IPS DF 6.9 (cell line): ENCODE data around the gene FXYD2.

Experiments used
- DNase-seq: peaks from one replicate; pipeline ENCODE4 v3.0.0-alpha.2; 2013; ENCODE audit warnings: low read depth, low spot score
- H3K27ac ChIP-seq: one replicate; pipeline ENCODE4 v1.5.1; 2013; ENCODE audit warnings: low read length, control low read depth
- H3K27me3 ChIP-seq: 2 replicates; pipeline ENCODE4 v1.6.1; 2013; ENCODE audit warnings: mild to moderate bottlenecking, low read length; ENCODE audit not compliant: control insufficient read depth, insufficient read depth
- H3K36me3 ChIP-seq: 2 replicates; pipeline ENCODE4 v1.6.1; 2013; ENCODE audit warnings: low read length; ENCODE audit not compliant: control insufficient read depth, insufficient read depth
- H3K4me1 ChIP-seq: 2 replicates; pipeline ENCODE4 v1.6.1; 2013; ENCODE audit warnings: low read length; ENCODE audit not compliant: control insufficient read depth, insufficient read depth
- H3K4me3 ChIP-seq: 2 replicates; pipeline ENCODE4 v1.5.1; 2013; ENCODE audit warnings: mild to moderate bottlenecking, low read length
- H3K9me3 ChIP-seq: 2 replicates; pipeline ENCODE4 v1.6.1; 2013; ENCODE audit warnings: low read length, inconsistent platforms; ENCODE audit not compliant: control insufficient read depth, insufficient read depth
- WGBS: extraction: QIAGEN DNeasy Blood & Tissue Kit; methylation state at CpG from one replicate; pipeline ENCODE4 v1.1.7; 2013; ENCODE audit warnings: mixed read lengths, missing lambda C conversion rate; ENCODE audit not compliant: insufficient read length, insufficient coverage; 5-methylcytosine and 5-hydroxymethylcytosine counted together

Gene FXYD2

GRCh38 chr11:117834838-117835443 lies 10.4 kb upstream of the FXYD2 start:
- WGBS = no CpG with 5 or more reads among the region's 17 CpGs
- no peaks in the 10 kb centered on the region for H3K27me3 ChIP-seq
- no peak for DNase-seq

GRCh38 chr11:117834068-117834810 lies 9.7 kb upstream of the FXYD2 start:
- H3K27me3 ChIP-seq = no peaks in the 10 kb centered on the region
- H3K4me3 ChIP-seq = no peak overlapping the region
- H3K4me1 ChIP-seq = no peaks in the 10 kb centered on the region
- no peaks in the 10 kb centered on the region for H3K36me3 ChIP-seq
- WGBS = no CpG with 5 or more reads among the region's 6 CpGs
- no peaks in the 10 kb centered on the region for H3K9me3 ChIP-seq
- DNase-seq = no peak
- no peak overlapping the region for H3K27ac ChIP-seq

More at GRCh38 chr11:117834838-117835443, 10.4 kb upstream of the FXYD2 start:
- no peak overlapping the region for H3K27ac ChIP-seq
- no peak overlapping the region for H3K4me3 ChIP-seq
- H3K36me3 ChIP-seq = no peaks in the 10 kb centered on the region
- no peaks in the 10 kb centered on the region for H3K4me1 ChIP-seq
- no peaks in the 10 kb centered on the region for H3K9me3 ChIP-seq

- Histone ChIP-seq H3K36me3 (no peaks in the 10 kb centered on the region), H3K27me3 (no peaks in the 10 kb centered on the region), H3K4me1 (no peaks in the 10 kb centered on the region), H3K9me3 (no peaks in the 10 kb centered on the region), H3K27ac (no peak overlapping the region), H3K4me3 (no peak overlapping the region)
- no peak for DNase-seq
- no CpG with 5 or more reads among the region's 7 CpGs for WGBS
These were observed 8.9 kb upstream of the FXYD2 start for GRCh38 chr11:117833401-117833891.

- Histone ChIP-seq H3K4me3 (no peak overlapping the region), H3K27me3 (no peaks in the 10 kb centered on the region), H3K4me1 (no peaks in the 10 kb centered on the region), H3K27ac (no peak overlapping the region), H3K9me3 (no peaks in the 10 kb centered on the region), H3K36me3 (no peaks in the 10 kb centered on the region)
- DNase-seq = no peak
- WGBS = no CpG with 5 or more reads among the region's 8 CpGs
These were observed 8.0 kb upstream of the FXYD2 start for GRCh38 chr11:117832511-117832910.

GRCh38 chr11:117831661-117832415 lies 7.3 kb upstream of the FXYD2 start:
- no peaks in the 10 kb centered on the region for H3K27me3 ChIP-seq
- no peaks in the 10 kb centered on the region for H3K9me3 ChIP-seq
- no CpG with 5 or more reads among the region's 7 CpGs for WGBS
- no peak for DNase-seq
- H3K36me3 ChIP-seq = no peaks in the 10 kb centered on the region
- no peaks in the 10 kb centered on the region for H3K4me1 ChIP-seq
- no peak overlapping the region for H3K27ac ChIP-seq
- no peak overlapping the region for H3K4me3 ChIP-seq

- no peak overlapping the region for H3K27ac ChIP-seq
- WGBS = no CpG with 5 or more reads among the region's 6 CpGs
These were observed 6.3 kb upstream of the FXYD2 start for GRCh38 chr11:117830674-117831351.

GRCh38 chr11:117830072-117830471 lies 5.5 kb upstream of the FXYD2 start:
- no CpG with 5 or more reads among the region's 14 CpGs for WGBS
- no peak for DNase-seq

More at GRCh38 chr11:117830674-117831351, 6.3 kb upstream of the FXYD2 start:
- H3K36me3 ChIP-seq = no peaks in the 10 kb centered on the region
- H3K27me3 ChIP-seq = no peaks in the 10 kb centered on the region
- H3K4me1 ChIP-seq = no peaks in the 10 kb centered on the region
- no peak overlapping the region for H3K4me3 ChIP-seq
- H3K9me3 ChIP-seq = no peaks in the 10 kb centered on the region
- DNase-seq = no peak

GRCh38 chr11:117829369-117829725 lies 4.8 kb upstream of the FXYD2 start:
- no peak for DNase-seq
- Histone ChIP-seq H3K4me3 (no peak overlapping the region), H3K27ac (no peak overlapping the region), H3K9me3 (no peaks in the 10 kb centered on the region), H3K27me3 (no peaks in the 10 kb centered on the region), H3K36me3 (no peaks in the 10 kb centered on the region), H3K4me1 (peaks cover 5% of the 10 kb centered on the region; the same call in 1 of the 2 replicates)
- WGBS = no CpG with 5 or more reads among the region's 7 CpGs

More at GRCh38 chr11:117830072-117830471, 5.5 kb upstream of the FXYD2 start:
- Histone ChIP-seq H3K4me3 (no peak overlapping the region), H3K27me3 (no peaks in the 10 kb centered on the region), H3K4me1 (no peaks in the 10 kb centered on the region), H3K36me3 (no peaks in the 10 kb centered on the region), H3K9me3 (no peaks in the 10 kb centered on the region), H3K27ac (no peak overlapping the region)

GRCh38 chr11:117828611-117829368 lies 4.2 kb upstream of the FXYD2 start:
- Histone ChIP-seq H3K9me3 (no peaks in the 10 kb centered on the region), H3K4me1 (peaks cover 5% of the 10 kb centered on the region; the same call in 1 of the 2 replicates), H3K36me3 (no peaks in the 10 kb centered on the region), H3K4me3 (no peak overlapping the region), H3K27me3 (no peaks in the 10 kb centered on the region), H3K27ac (no peak overlapping the region)
- WGBS = no CpG with 5 or more reads among the region's 16 CpGs
- no peak for DNase-seq
